ENCODE measurements around the gene POLR1G.

POLR1G gene, protein sequence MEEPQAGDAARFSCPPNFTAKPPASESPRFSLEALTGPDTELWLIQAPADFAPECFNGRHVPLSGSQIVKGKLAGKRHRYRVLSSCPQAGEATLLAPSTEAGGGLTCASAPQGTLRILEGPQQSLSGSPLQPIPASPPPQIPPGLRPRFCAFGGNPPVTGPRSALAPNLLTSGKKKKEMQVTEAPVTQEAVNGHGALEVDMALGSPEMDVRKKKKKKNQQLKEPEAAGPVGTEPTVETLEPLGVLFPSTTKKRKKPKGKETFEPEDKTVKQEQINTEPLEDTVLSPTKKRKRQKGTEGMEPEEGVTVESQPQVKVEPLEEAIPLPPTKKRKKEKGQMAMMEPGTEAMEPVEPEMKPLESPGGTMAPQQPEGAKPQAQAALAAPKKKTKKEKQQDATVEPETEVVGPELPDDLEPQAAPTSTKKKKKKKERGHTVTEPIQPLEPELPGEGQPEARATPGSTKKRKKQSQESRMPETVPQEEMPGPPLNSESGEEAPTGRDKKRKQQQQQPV

DNA sequence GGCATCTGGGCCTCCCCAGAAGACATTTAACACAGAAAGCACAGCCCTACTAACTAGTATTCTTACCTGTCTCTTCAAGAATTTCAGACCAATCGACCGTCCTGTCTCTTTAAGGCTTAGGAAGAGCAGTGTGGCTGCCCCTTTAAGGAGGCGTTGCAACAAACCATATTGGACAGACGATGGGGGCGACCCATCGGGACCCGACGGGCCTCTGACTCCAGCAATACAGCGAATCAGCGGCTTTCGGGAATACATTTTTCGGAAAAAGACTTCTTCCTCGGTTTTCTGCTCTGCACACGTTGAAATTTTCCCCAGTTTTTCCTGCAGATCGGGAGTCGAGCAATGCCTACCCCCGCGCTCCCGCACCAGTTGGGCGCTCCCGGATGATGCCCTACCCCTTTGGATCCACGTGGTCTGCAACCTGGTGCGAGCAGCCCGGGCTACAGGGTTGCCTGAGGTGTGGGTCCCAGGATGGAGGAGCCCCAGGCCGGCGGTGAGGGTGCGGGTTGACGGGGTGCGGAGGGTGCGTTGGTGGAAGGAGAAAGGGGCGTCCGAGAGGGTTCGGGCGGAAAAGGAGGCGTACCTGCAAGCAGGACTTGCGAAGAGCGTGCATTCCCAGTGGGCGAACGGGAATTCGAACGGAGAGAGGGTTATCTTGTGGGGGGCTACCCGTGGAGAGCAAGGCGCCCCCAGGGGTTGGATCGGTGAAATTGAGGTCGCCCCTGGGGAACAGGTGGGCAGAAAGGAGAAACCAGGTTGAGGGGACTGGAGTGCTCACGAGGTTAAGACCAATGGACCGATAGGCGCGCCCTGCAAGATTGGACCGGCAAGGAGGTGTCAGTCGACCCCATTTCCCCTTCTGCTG, at the start of gene POLR1G:
TSS of gene POLR1G (plus strand) at position 419 of the 865 bp plus-strand sequence. CDS start at position 472, 53 bp downstream.
- peak; percentile 84 for DNase-seq

DNA sequence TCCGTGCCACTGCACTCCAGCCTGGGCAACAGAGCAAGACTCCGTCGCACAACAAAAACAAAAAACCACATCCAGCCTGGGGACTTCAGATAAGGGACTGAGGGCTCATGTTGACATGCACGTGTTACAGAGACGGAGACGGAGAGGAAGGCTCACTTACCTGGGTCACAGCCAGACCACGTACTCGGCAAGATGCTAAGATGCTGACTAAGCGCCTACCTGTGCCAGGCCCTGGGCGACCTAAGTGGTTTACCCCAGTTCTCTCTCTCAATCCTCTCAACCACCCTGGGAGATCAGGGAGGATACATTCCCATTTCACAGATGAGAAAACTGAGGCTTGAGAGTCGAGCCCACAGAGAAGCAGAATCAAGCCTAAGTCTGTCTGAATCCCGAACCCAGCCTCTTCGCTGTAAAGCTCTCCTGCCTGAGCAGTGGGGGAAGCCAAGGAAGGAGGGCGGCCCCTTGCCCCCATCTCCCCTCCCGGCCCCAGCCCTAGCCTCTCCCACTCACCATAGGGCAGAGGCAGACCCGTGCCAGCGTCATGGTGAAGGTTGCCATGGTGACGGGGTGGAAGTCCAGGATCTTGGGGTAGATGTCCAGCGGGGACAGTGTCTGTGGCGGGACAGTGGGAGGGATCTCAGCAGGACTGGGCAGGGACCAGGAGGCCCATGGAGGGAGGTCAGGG, 49.5 kb upstream of the POLR1G start:
- DNase-seq = no peak

DNA sequence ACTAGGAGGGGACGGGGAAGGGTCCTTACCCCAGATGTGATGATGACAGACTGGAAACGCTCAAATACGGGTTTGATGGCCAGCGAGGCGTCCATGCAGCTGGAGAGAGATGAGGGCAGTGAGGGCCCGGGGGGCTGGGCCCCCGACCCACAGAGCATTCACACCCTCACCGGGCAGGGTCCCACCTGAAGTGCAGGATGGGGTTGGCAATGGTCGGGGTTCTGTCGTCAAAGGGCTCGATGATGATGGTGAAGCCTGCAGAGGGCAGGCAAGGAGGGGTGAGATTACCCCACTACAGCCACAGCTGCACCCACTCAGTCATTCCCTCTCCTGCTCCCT, 49.0 kb upstream of the POLR1G start:
- DNase-seq = no peak

DNA sequence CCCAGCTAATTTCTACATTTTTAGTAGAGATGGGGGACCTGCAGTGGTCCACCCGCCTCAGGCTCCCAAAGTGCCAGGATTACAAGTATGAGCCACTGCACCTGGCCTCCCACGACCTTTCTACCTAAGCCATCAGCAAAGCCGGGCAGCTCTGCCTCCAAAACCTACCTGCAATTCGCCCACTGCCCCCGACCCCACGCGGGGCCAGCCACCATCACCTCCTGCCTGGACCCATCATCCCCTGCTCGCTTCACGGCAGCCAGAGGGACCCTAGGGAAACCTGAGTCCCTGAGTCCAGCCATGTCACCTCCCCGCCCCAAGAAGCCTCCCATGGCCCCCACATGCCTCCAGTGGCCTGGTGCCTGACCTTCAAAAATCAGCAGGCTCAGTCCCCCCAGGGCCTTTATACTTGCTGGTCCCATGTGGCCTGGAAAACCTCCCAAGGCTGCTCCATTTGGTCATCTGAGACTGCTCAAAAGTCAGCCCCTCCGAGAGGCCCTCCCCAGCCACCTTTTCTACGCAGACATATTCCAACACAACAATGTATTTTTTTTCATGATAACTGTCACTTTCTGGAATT, 48.1 kb upstream of the POLR1G start:
- no peak for DNase-seq

DNA sequence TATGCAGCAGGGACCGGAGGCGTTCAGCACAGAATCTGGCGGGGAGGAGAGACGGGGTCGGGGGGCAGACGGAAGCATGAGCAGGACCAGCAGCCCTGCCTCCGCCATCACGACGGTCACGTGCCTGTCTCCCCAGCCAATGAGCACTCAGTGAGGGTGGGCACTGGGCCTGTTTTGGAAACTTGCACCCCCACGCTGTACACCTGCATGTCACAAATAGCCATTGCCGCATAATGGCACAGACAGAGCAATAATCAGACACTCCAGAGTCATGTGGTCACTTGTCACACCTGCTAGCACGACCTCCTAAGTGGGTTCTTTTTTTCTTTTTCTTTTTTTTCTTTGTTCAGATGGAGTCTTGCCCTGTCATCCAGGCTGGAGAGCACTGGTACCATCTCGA, 44.8 kb upstream of the POLR1G start:
- no peak for DNase-seq

DNA sequence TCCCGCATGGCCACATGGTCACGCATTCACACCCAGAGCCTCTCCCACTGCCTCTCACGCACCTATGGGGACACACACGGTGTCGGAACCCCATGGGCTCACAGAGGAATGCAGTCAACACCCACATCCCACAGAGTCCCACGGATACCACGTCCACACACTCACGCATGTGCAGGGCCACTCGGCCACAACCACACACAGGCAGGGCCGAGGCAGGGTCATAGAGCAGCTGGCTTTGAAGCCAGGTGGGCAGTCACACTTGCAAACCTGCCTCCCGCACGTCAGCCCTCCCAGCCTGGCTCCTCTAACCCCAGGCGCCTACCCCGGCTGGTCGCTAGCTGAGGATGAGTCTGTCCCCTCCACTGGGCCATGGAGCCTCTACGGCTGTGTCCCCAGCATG, 44.2 kb upstream of the POLR1G start:
- DNase-seq = no peak

DNA sequence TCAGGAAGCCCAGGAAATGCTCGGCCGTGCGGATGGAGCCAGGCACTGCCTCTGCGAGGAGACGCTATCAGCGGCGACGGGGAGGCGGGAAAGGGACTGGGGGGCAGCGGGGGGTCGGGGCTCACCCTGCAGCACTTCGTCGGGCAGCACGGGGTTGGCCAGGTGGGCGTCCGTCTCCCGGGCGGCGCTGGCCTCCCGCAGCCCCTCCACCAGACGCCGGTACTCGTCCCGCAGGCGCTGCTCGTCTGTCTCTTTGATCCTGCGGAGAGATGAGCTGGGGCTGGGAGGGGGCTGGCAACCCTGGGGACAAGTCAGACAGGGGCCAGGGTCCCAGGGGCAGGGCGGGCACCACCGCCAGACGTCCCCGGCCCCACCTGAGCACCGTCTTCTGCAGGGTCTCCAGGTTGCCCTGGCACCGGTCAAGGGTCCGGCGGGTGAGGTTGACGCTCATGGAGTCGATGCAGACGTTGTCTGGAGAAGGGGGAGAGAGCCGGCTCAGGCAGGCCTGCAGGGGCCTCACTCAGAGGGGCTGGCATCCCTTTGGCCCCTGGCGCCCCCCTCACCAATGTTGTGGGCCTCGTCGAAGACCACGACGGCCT, 42.5 kb upstream of the POLR1G start:
- DNase-seq = no peak

DNA sequence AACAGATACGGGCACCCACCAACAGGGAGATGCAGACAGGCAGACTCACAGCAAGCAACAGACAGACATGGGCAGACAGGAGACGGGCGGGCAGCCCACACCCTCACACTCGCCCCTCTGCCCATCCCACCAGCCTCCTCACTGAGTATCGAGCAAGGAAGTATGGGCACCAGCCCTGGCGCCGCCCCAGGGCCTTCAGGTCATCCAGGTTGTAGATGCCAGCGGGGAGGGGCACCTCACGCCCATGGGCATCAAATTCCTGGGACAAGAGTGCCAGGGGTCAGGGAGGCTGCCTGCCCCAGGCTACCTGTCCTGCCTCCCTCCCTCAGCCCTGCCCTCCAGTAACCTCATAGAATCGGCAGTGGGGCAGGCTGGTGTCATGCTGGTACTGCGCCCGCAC, 41.7 kb upstream of the POLR1G start:
- no peak for DNase-seq

DNA sequence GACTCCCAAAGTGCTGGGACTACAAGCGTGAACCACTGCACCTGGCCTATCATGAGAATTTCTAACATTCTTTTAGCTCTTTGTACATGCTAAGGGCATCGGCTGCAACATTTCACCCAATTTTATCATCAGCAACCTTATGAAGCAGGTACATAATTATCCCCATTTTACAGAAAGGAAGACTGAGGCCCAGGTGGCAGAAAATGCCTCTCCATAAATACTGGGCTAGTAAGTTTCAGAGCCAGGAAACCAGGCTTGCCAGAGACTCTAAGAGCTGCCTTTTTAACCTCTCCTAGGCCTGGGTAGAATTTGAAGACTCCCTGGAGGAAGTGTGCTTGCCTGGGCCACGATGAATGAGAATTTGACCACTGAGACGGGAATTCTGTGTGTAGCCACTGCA, 38.3 kb upstream of the POLR1G start:
- DNase-seq = no peak

DNA sequence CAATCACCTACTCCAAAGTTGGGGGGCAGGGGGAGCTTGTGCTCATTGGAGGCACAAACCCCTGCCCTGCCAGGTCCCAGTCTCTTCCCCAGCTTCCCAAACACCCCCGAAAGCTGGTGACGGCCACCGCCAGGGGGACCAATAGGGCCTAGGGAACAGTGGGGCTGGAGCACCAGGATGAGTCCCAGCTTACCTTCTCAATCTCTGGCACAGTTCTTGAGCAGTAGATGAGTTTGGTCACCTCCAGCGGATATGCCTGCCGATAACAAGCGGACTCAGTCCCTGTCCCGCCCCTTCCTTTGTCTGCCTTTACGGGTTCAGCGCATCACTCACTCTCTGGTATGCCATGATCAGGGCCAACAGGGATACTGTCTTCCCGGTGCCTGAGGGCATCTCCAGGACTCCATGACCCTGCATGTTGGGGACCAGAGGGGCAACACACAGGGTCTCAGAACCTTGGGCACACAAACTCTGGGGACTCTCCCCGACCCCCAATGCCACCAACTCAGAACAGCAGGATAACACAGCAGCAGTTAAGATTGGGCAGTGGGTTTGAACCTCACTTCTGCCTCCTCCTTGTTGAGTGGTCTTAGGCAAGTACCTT, 37.6 kb upstream of the POLR1G start:
- no peak for DNase-seq

DNA sequence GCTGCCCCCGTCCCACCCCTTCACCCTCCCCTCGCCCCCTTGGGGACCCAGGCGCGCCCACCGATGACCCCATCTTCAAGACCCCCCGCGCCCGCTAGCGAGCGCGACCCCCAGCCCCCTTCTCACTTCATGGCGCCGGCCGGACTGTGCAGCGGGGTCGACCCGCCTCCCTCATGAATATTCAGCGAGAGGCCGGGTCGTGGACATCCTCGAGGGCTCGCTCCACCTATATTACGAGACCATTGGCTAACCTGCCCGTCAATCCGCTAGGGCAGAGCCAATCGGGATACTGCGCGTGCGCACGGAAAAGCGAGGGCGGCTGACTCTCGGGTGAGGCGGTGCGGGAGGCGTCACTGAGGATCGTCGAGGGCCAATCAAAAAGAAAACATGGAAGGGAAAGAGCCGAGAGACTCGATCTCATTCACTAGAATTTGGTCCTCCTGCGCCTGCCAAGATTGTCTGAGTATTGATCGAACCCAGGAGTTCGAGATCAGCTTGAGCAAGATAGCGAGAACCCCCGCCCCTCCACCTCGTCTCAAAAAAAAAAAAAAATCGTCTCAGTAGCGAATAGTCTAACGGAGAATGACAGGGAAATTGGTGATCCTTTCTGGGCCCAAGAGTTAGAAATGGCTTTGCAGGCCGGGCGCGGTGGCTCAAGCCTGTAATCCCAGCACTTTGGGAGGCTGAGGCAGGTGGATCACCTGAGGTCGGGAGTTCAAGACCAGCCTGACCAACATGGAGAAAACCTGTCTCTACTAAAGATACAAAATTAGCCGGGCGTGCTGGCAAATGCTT, 35.8 kb upstream of the POLR1G start, which contains the start of gene ERCC2:
TSS of gene ERCC2 (minus strand) at position 164 of the 795 bp plus-strand sequence. CDS start at position 131, 33 bp downstream.
- DNase-seq = peak; percentile 98

DNA sequence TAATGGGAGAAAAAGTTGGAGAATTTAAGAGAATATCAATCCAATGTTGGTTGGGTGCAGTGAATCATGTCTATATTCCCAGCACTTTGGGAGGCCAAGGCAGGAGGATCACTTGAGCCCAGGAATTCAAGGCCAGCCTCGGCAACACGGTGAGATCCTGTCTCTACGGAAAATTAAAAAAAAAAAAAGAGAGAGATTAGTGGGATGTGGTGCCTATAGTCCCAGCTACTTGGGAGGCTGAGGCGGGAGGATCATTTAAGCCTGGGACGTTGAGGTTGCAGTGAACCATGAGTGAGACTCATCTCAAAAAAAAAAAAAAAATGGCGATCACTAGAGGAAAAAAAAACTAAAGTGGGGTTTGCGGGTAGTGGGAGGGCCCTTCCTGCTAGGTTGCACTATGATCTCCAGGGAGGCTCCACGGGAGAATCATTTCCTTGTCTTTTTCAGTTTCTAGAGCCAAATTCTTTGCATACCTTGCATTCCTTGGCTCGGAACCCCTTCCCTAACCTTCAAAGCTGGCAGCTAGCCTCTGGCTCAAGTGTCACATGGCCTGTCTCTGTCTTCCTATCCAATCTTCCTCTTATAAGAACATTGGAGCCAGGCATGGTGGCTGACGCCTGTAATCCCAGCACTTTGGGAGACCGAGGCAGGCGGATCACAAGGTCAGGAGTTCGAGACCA, 30.3 kb upstream of the POLR1G start:
- DNase-seq = no peak

DNA sequence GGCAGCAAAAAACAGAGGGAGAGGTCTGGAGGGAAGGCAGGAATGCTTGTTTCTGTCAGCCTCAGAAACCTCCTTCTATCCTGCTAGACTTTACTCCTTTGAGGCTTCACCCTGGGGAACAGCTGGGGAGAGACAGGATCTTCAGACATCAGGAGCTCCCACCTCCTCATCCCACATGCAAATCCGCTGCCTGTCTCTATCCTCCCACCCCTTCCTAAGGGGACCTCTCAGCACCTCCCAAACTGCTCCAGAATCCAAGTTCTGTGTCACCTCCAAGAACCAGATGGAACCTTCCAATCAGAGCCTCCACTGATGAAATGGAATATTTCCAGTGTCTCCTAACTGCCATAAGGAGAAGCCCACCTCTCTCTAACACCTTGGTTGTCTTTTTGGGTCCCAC, 26.3 kb upstream of the POLR1G start:
- no peak for DNase-seq

DNA sequence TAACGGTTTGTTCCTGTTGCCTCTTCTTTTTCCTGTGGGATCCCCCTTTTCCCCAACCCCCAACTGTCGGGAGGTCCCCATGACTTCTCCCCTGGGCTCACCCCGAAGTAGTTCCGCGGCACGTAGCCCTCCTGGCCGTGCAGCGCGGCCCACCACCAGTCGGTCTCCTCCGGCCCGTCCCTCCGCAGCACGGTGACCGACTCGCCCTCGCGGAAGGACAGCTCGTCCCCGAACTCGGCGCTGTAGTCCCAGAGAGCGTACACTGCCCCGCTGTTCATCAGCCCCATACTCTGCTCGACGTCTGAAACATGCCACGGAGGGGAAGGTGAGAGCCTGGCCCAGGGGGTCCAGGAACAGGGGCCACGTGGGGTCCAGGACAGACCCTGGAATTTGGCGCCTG, 24.0 kb upstream of the POLR1G start:
- no peak for DNase-seq

DNA sequence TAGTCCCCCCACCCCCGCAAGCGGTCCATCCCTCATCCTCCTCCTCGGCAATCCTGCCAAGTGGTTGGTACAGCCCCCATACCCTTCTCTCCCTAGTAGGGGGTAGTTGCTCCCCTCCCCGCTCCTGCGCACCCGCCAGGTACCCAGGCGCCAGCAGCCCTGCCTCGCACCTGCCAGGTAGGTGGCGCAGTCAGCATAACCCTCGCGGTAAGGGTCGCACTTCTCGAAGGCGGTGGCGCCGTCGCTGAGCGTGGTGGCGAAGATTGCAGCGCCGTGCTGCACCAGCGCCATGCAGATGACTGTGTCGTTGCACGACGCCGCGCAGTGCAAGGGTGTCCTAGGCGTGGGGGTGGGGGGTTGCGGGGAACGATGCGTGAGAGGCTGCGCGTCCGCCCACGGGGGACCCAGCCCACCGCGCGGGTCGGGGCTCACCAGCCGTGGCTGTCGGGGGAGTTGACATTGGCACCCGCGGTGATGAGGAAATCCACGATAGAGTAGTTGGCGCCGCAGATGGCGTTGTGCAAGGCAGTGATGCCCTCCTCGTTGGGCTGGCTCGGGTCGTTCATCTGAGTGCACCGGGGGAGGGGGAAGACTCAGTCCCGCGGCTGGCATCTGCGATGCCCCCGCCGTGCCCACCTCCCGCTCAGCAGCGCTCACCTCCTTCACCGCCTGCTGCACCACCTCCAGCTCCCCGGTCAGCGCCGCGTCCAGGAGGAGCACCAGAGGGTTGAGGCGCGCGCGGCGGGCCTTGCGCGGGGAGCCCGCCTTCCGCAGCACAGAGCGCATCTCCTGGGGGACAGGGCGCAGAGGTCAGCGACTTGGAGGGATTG, 20.8 kb upstream of the POLR1G start:
- DNase-seq = peak; percentile 53

DNA sequence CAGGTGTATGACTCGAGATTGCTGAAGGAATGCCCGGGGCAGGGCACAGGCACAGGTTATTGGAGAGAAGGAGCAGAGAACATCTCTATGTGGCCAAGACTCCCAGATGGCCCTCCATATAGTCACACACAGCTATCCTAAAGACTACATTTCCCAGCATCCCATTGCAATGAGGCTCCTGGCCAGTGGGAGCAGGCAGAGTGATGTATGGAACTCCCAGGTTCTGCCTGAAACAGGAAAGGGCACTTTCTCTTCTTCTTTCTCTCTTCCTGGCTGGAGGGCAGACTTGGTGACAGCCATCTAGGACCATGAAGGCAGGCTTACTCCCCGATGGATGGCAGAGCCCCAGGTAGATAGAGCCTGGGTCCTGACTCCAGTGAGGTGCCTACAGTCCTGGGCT, 15.1 kb upstream of the POLR1G start:
- peak; percentile 23 for DNase-seq

DNA sequence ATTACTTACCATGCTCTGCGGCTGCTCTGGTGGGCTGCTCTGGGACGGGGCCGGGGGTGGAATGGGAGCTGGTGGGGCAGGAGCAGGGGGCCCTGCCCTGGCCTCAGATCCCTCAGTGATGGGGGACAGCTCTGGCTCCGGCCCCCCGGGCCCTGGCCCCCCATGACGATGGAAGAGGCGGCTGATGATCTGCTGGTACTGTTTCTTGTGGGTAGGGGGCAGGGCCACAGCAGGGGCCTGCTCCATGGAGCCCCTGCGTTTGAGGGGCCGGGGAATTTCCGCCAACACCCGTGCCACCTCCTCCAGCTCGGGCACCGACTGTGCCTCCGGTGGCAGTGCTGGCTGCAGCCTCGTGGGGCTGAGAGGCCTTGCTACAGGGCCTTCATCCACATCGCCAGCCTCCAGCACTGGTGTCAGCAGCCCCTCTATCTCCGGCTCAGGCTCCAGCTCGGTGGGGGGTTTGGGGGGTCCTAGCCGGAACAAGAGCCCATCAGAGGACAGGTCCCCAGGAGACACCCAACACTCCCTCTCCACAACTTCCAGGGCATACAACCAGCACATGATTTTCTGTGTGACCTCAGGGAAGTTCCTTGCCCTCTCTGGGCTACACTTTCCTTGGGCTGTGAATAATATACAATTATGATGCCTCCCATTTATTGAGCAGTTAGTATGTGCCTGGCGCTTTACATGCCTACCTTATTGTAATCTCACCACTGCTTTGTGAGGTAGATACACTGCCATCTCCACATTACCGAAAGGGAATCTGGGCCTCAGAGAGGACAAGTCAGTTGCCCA, 14.4 kb upstream of the POLR1G start:
- DNase-seq = no peak

DNA sequence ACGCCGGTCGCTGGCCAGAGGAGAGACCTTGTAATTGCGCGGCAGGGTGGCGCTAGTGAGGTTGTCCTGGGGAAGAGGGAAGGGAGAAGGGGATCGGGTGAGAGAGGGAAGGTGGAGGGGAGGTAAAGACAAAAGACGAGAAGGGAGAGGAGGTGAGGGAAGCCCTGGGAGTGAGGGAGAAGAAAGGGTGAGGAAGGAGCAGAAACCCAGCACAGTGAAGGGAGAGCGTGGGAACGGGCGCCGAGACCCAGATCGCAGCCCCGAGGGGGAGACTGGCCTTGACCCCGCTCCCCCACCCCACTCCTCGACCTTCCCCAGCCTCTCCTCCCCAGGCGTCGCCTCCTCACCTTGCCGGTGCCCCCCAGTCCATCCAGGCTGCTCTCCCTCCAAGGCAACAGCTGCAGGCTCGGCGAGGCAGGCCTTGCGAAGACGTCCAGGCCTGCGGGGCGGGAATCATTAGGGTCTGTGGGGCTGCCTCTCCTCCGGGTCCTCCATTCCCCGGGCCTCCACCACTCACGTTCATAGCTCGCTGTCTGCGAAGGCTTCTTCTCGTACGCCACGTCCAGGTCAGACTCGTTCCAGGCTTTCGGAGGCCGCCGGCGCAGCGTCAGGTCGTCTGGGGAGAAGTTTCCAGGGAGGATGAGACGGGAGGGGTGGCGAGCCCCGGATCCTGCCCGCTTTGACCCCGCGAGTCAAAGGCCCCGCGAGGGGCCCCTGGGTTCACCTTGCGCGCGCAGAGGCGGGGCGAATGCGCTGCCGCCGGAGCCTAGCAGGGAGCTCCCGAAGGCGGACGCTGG, 10.4 kb upstream of the POLR1G start:
- no peak for DNase-seq

Data from RPMI8226 (cell line).